H9 (cell line): Measurements from ENCODE around the gene LMCD1. TPM values are rescaled to one million over a fixed set of nuclear protein-coding genes. Genes with fewer than 3 reads are reported as not detected.

ENCODE experiments used
- DNase-seq: peaks from one replicate; pipeline ENCODE4 v3.0.0-alpha.2; 2017
- H2AFZ ChIP-seq: one replicate; pipeline ENCODE4 v1.6.1; 2013; ENCODE audit warnings: mild to moderate bottlenecking, low read length, control low read depth, moderate library complexity
- H2AK5ac ChIP-seq: 2 replicates; pipeline ENCODE4 v1.6.1; 2013; ENCODE audit warnings: low read length, control low read depth, mixed read lengths; ENCODE audit not compliant: insufficient read length
- H2BK120ac ChIP-seq: one replicate; pipeline ENCODE4 v1.6.1; 2013; ENCODE audit warnings: low read depth, mild to moderate bottlenecking, low read length, control low read depth, inconsistent platforms; ENCODE audit not compliant: poor library complexity, severe bottlenecking
- H2BK12ac ChIP-seq: 2 replicates; pipeline ENCODE4 v1.6.1; 2013; ENCODE audit warnings: low read length, control low read depth, mixed read lengths, low read depth; ENCODE audit not compliant: insufficient read length
- H2BK15ac ChIP-seq: 2 replicates; pipeline ENCODE4 v1.6.1; 2013; ENCODE audit warnings: low read depth, low read length, control low read depth
- H2BK20ac ChIP-seq: one replicate; pipeline ENCODE4 v1.6.1; 2013; ENCODE audit warnings: low read depth, mild to moderate bottlenecking, low read length, control low read depth, inconsistent platforms; ENCODE audit not compliant: poor library complexity, severe bottlenecking
- H2BK5ac ChIP-seq: 2 replicates; pipeline ENCODE4 v1.6.1; 2013; ENCODE audit warnings: low read length, control low read depth, mixed read lengths; ENCODE audit not compliant: insufficient read length
- H3K14ac ChIP-seq: 2 replicates; pipeline ENCODE4 v1.6.1; 2013; ENCODE audit warnings: low read length, control low read depth; ENCODE audit not compliant: insufficient read depth
- H3K18ac ChIP-seq: 2 replicates; pipeline ENCODE4 v1.6.1; 2013; ENCODE audit warnings: low read depth, mild to moderate bottlenecking, mixed read lengths, low read length, control low read depth; ENCODE audit not compliant: insufficient read length
- H3K23ac ChIP-seq: 2 replicates; pipeline ENCODE4 v1.6.1; 2013; ENCODE audit warnings: low read length, control low read depth, mixed read lengths, low read depth; ENCODE audit not compliant: insufficient read length
- H3K23me2 ChIP-seq: 2 replicates; pipeline ENCODE4 v1.6.1; 2013; ENCODE audit warnings: low read depth, mild to moderate bottlenecking, mixed read lengths, low read length, control low read depth; ENCODE audit not compliant: insufficient read length, poor library complexity, severe bottlenecking
- H3K27ac ChIP-seq: 2 replicates; pipeline ENCODE4 v1.5.1; 2013; ENCODE audit warnings: low read length, control low read depth, mixed read lengths, low read depth; ENCODE audit not compliant: insufficient read length
- H3K27me3 ChIP-seq: 2 replicates; pipeline ENCODE4 v1.6.1; 2013; ENCODE audit warnings: low read length, control low read depth, inconsistent platforms; ENCODE audit not compliant: insufficient read depth
- H3K4ac ChIP-seq: 2 replicates; pipeline ENCODE4 v1.6.1; 2013; ENCODE audit warnings: low read depth, mild to moderate bottlenecking, control low read depth, inconsistent platforms, low read length, moderate library complexity
- H3K4me1 ChIP-seq: 2 replicates; pipeline ENCODE4 v1.6.1; 2013; ENCODE audit warnings: low read length, control low read depth, inconsistent platforms; ENCODE audit not compliant: insufficient read depth
- H3K4me2 ChIP-seq: 2 replicates; pipeline ENCODE4 v1.6.1; 2013; ENCODE audit warnings: low read length, control low read depth, mixed read lengths; ENCODE audit not compliant: insufficient read length, insufficient read depth
- H3K56ac ChIP-seq: 2 replicates; pipeline ENCODE4 v1.6.1; 2013; ENCODE audit warnings: low read depth, mild to moderate bottlenecking, mixed read lengths, low read length, control low read depth; ENCODE audit not compliant: insufficient read length
- H3K79me1 ChIP-seq: 2 replicates; pipeline ENCODE4 v1.6.1; 2013; ENCODE audit warnings: low read depth, mild to moderate bottlenecking, moderate library complexity, low read length, control low read depth, inconsistent platforms; ENCODE audit not compliant: insufficient read depth, poor library complexity, severe bottlenecking
- H3K79me2 ChIP-seq: 2 replicates; pipeline ENCODE4 v1.6.1; 2013; ENCODE audit warnings: low read length, control low read depth, inconsistent platforms; ENCODE audit not compliant: insufficient read depth
- H3K9ac ChIP-seq: 2 replicates; pipeline ENCODE4 v1.6.1; 2013; ENCODE audit warnings: low read length, control low read depth, mixed read lengths; ENCODE audit not compliant: insufficient read length; ENCODE audit errors: extremely low read depth
- H3K9me3 ChIP-seq: one replicate; pipeline ENCODE4 v1.6.1; 2013; ENCODE audit warnings: low read depth, low read length, inconsistent platforms; ENCODE audit not compliant: control insufficient read depth
- H3T11ph ChIP-seq: one replicate; pipeline ENCODE4 v1.6.1; 2013; ENCODE audit warnings: mild to moderate bottlenecking, low read length, control low read depth, inconsistent platforms
- H4K20me1 ChIP-seq: one replicate; pipeline ENCODE4 v1.6.1; 2013; ENCODE audit not compliant: control insufficient read depth, insufficient read length, insufficient read depth
- H4K5ac ChIP-seq: 2 replicates; pipeline ENCODE4 v1.6.1; 2013; ENCODE audit warnings: low read depth, mild to moderate bottlenecking, mixed read lengths, low read length, control low read depth; ENCODE audit not compliant: insufficient read length
- H4K8ac ChIP-seq: replicated peaks from 2 replicates; pipeline ENCODE4 v1.6.1; 2013; ENCODE audit warnings: low read length, control low read depth, mixed read lengths, low read depth; ENCODE audit not compliant: insufficient read length
- H4K91ac ChIP-seq: 2 replicates; pipeline ENCODE4 v1.6.1; 2013; ENCODE audit warnings: low read depth, mild to moderate bottlenecking, moderate library complexity, mixed read lengths, low read length, control low read depth; ENCODE audit not compliant: insufficient read length
- H3K27ac Mint-ChIP-seq, 3 experiments: 2 replicates in 2 of 3; 3 replicates in 1 of 3; pipeline ENCODE4 v1.8.0; 2020 to 2021; ENCODE audit warnings: mixed read lengths in 3 of 3, mild to moderate bottlenecking in 1 of 3, moderate library complexity in 1 of 3
- H3K27me3 Mint-ChIP-seq: 2 replicates; pipeline ENCODE4 v1.8.0; 2021; ENCODE audit warnings: low read depth, mild to moderate bottlenecking, moderate library complexity, mixed read lengths
- H3K36me3 Mint-ChIP-seq, 3 experiments: 2 replicates in 2 of 3; 3 replicates in 1 of 3; pipeline ENCODE4 v1.8.0; 2020 to 2021; ENCODE audit warnings: low read depth in 3 of 3, mixed read lengths in 3 of 3; ENCODE audit not compliant: insufficient read depth in 1 of 3
- H3K4me1 Mint-ChIP-seq, 2 experiments: 2 replicates each; pipeline ENCODE4 v1.8.0; 2020; ENCODE audit warnings: mixed read lengths in 2 of 2
- H3K4me3 Mint-ChIP-seq, 2 experiments: 2 replicates in 1 of 2; 3 replicates in 1 of 2; pipeline ENCODE4 v1.8.0; 2020 to 2021; ENCODE audit warnings: mild to moderate bottlenecking in 2 of 2, mixed read lengths in 2 of 2, moderate library complexity in 1 of 2
- H3K9me3 Mint-ChIP-seq, 2 experiments: 2 replicates in 1 of 2; 3 replicates in 1 of 2; pipeline ENCODE4 v1.8.0; 2020; ENCODE audit warnings: mild to moderate bottlenecking in 2 of 2, mixed read lengths in 2 of 2, moderate library complexity in 1 of 2
- CTCF ChIP-seq: fragments of 200-600 bp; sonication (generic); conservative IDR thresholded peaks from 3 replicates; pipeline ENCODE4 v1.8.0; 2021; ENCODE audit warnings: antibody characterized with exemption, mild to moderate bottlenecking
- WGBS: extraction: QIAGEN DNeasy Blood & Tissue Kit; methylation state at CpG from one replicate; pipeline ENCODE4 v1.1.7; 2013; ENCODE audit warnings: missing lambda C conversion rate, low lambda C conversion rate, mixed read lengths; ENCODE audit not compliant: insufficient read length; ENCODE audit errors: extremely low coverage; 5-methylcytosine and 5-hydroxymethylcytosine counted together
- total RNA-seq: library from RNA; stranded (reverse); gene quantifications from 2 replicates; pipeline ENCODE4 v1.2.1, GENCODE V29; 2021

Gene LMCD1
- total RNA-seq, 1 experiment from 2014 or later: 19.2 TPM

DNA sequence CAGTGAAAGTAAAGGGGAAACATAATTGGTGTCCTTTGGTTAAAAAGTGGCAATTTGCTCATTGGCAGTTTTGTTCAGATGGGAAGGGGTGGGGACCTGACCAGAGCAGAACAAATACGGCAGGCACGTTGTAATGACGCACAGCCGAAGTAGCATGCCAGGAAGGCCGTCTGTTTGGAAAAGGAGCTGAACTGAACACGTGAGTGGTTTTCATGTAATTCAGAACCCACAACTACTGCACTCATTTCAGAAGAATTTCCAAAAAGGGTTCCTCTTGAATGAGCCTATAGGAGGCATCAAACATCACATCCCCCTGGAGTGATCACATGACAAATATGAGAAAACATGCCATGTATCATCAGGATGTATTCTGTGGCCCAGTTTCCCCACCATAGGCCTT is 42.9 kb upstream of the LMCD1 start:
- peaks cover 20 to 22% of the 10 kb centered on the region in 2 experiments for H3K4me1 Mint-ChIP-seq
- H2BK120ac ChIP-seq: no peak overlapping the region
- H2BK15ac ChIP-seq: no peak overlapping the region
- no peaks in the 10 kb centered on the region; a peak in 2 of 5 replicates for H3K9me3 Mint-ChIP-seq
- H4K20me1 ChIP-seq: no peaks in the 10 kb centered on the region
- no peak for DNase-seq
- H3K27me3 Mint-ChIP-seq: peaks cover 5% of the 10 kb centered on the region
- no peak overlapping the region for H2BK20ac ChIP-seq
- no peak overlapping the region for H2BK12ac ChIP-seq
- H3K4me2 ChIP-seq: no peak overlapping the region
- no peak overlapping the region for H3T11ph ChIP-seq
- H3K27ac Mint-ChIP-seq: no peak overlapping the region
- no peaks in the 10 kb centered on the region for H3K79me2 ChIP-seq
- no peak overlapping the region for H4K91ac ChIP-seq
- no peaks in the 10 kb centered on the region for H3K27me3 ChIP-seq
- H4K8ac ChIP-seq: no peak overlapping the region
- no peak overlapping the region for H3K9ac ChIP-seq
- H3K79me1 ChIP-seq: no peaks in the 10 kb centered on the region
- H2BK5ac ChIP-seq: no peak overlapping the region
- H3K14ac ChIP-seq: no peak overlapping the region
- H3K18ac ChIP-seq: no peak overlapping the region
- no peak overlapping the region for H3K4me3 Mint-ChIP-seq
- H3K27ac ChIP-seq: no peak overlapping the region
- H2AFZ ChIP-seq: no peak overlapping the region
- H3K23ac ChIP-seq: no peak overlapping the region
- no peak overlapping the region for H2AK5ac ChIP-seq
- TF ChIP-seq CTCF: no peak
- H3K23me2 ChIP-seq: no peaks in the 10 kb centered on the region
- no peak overlapping the region for H3K4ac ChIP-seq
- H3K4me1 ChIP-seq: peaks cover 5% of the 10 kb centered on the region; the same call in 1 of the 2 replicates
- no peak overlapping the region for H4K5ac ChIP-seq
- no CpG with 5 or more reads among the region's 6 CpGs for WGBS
- H3K9me3 ChIP-seq: no peaks in the 10 kb centered on the region
- no peaks in the 10 kb centered on the region for H3K36me3 Mint-ChIP-seq
- H3K56ac ChIP-seq: no peak overlapping the region
